H9 (cell line): Measurements from ENCODE around the gene BACE2. TPM values are rescaled to one million over a fixed set of nuclear protein-coding genes. Genes with fewer than 3 reads are reported as not detected.

Experiments used
- DNase-seq: peaks from one replicate; pipeline ENCODE4 v3.0.0-alpha.2; 2017
- H2AFZ ChIP-seq: one replicate; pipeline ENCODE4 v1.6.1; 2013; ENCODE audit warnings: mild to moderate bottlenecking, low read length, control low read depth, moderate library complexity
- H2AK5ac ChIP-seq: 2 replicates; pipeline ENCODE4 v1.6.1; 2013; ENCODE audit warnings: low read length, control low read depth, mixed read lengths; ENCODE audit not compliant: insufficient read length
- H2BK120ac ChIP-seq: one replicate; pipeline ENCODE4 v1.6.1; 2013; ENCODE audit warnings: low read depth, mild to moderate bottlenecking, low read length, control low read depth, inconsistent platforms; ENCODE audit not compliant: poor library complexity, severe bottlenecking
- H2BK12ac ChIP-seq: 2 replicates; pipeline ENCODE4 v1.6.1; 2013; ENCODE audit warnings: low read length, control low read depth, mixed read lengths, low read depth; ENCODE audit not compliant: insufficient read length
- H2BK15ac ChIP-seq: 2 replicates; pipeline ENCODE4 v1.6.1; 2013; ENCODE audit warnings: low read depth, low read length, control low read depth
- H2BK20ac ChIP-seq: one replicate; pipeline ENCODE4 v1.6.1; 2013; ENCODE audit warnings: low read depth, mild to moderate bottlenecking, low read length, control low read depth, inconsistent platforms; ENCODE audit not compliant: poor library complexity, severe bottlenecking
- H2BK5ac ChIP-seq: 2 replicates; pipeline ENCODE4 v1.6.1; 2013; ENCODE audit warnings: low read length, control low read depth, mixed read lengths; ENCODE audit not compliant: insufficient read length
- H3K14ac ChIP-seq: 2 replicates; pipeline ENCODE4 v1.6.1; 2013; ENCODE audit warnings: low read length, control low read depth; ENCODE audit not compliant: insufficient read depth
- H3K18ac ChIP-seq: 2 replicates; pipeline ENCODE4 v1.6.1; 2013; ENCODE audit warnings: low read depth, mild to moderate bottlenecking, mixed read lengths, low read length, control low read depth; ENCODE audit not compliant: insufficient read length
- H3K23ac ChIP-seq: 2 replicates; pipeline ENCODE4 v1.6.1; 2013; ENCODE audit warnings: low read length, control low read depth, mixed read lengths, low read depth; ENCODE audit not compliant: insufficient read length
- H3K23me2 ChIP-seq: 2 replicates; pipeline ENCODE4 v1.6.1; 2013; ENCODE audit warnings: low read depth, mild to moderate bottlenecking, mixed read lengths, low read length, control low read depth; ENCODE audit not compliant: insufficient read length, poor library complexity, severe bottlenecking
- H3K27ac ChIP-seq: 2 replicates; pipeline ENCODE4 v1.5.1; 2013; ENCODE audit warnings: low read length, control low read depth, mixed read lengths, low read depth; ENCODE audit not compliant: insufficient read length
- H3K27me3 ChIP-seq: 2 replicates; pipeline ENCODE4 v1.6.1; 2013; ENCODE audit warnings: low read length, control low read depth, inconsistent platforms; ENCODE audit not compliant: insufficient read depth
- H3K4ac ChIP-seq: 2 replicates; pipeline ENCODE4 v1.6.1; 2013; ENCODE audit warnings: low read depth, mild to moderate bottlenecking, control low read depth, inconsistent platforms, low read length, moderate library complexity
- H3K4me1 ChIP-seq: 2 replicates; pipeline ENCODE4 v1.6.1; 2013; ENCODE audit warnings: low read length, control low read depth, inconsistent platforms; ENCODE audit not compliant: insufficient read depth
- H3K4me2 ChIP-seq: 2 replicates; pipeline ENCODE4 v1.6.1; 2013; ENCODE audit warnings: low read length, control low read depth, mixed read lengths; ENCODE audit not compliant: insufficient read length, insufficient read depth
- H3K56ac ChIP-seq: 2 replicates; pipeline ENCODE4 v1.6.1; 2013; ENCODE audit warnings: low read depth, mild to moderate bottlenecking, mixed read lengths, low read length, control low read depth; ENCODE audit not compliant: insufficient read length
- H3K79me1 ChIP-seq: 2 replicates; pipeline ENCODE4 v1.6.1; 2013; ENCODE audit warnings: low read depth, mild to moderate bottlenecking, moderate library complexity, low read length, control low read depth, inconsistent platforms; ENCODE audit not compliant: insufficient read depth, poor library complexity, severe bottlenecking
- H3K79me2 ChIP-seq: 2 replicates; pipeline ENCODE4 v1.6.1; 2013; ENCODE audit warnings: low read length, control low read depth, inconsistent platforms; ENCODE audit not compliant: insufficient read depth
- H3K9ac ChIP-seq: 2 replicates; pipeline ENCODE4 v1.6.1; 2013; ENCODE audit warnings: low read length, control low read depth, mixed read lengths; ENCODE audit not compliant: insufficient read length; ENCODE audit errors: extremely low read depth
- H3K9me3 ChIP-seq: one replicate; pipeline ENCODE4 v1.6.1; 2013; ENCODE audit warnings: low read depth, low read length, inconsistent platforms; ENCODE audit not compliant: control insufficient read depth
- H3T11ph ChIP-seq: one replicate; pipeline ENCODE4 v1.6.1; 2013; ENCODE audit warnings: mild to moderate bottlenecking, low read length, control low read depth, inconsistent platforms
- H4K20me1 ChIP-seq: one replicate; pipeline ENCODE4 v1.6.1; 2013; ENCODE audit not compliant: control insufficient read depth, insufficient read length, insufficient read depth
- H4K5ac ChIP-seq: 2 replicates; pipeline ENCODE4 v1.6.1; 2013; ENCODE audit warnings: low read depth, mild to moderate bottlenecking, mixed read lengths, low read length, control low read depth; ENCODE audit not compliant: insufficient read length
- H4K8ac ChIP-seq: replicated peaks from 2 replicates; pipeline ENCODE4 v1.6.1; 2013; ENCODE audit warnings: low read length, control low read depth, mixed read lengths, low read depth; ENCODE audit not compliant: insufficient read length
- H4K91ac ChIP-seq: 2 replicates; pipeline ENCODE4 v1.6.1; 2013; ENCODE audit warnings: low read depth, mild to moderate bottlenecking, moderate library complexity, mixed read lengths, low read length, control low read depth; ENCODE audit not compliant: insufficient read length
- H3K27ac Mint-ChIP-seq, 3 experiments: 2 replicates in 2 of 3; 3 replicates in 1 of 3; pipeline ENCODE4 v1.8.0; 2020 to 2021; ENCODE audit warnings: mixed read lengths in 3 of 3, mild to moderate bottlenecking in 1 of 3, moderate library complexity in 1 of 3
- H3K27me3 Mint-ChIP-seq: 2 replicates; pipeline ENCODE4 v1.8.0; 2021; ENCODE audit warnings: low read depth, mild to moderate bottlenecking, moderate library complexity, mixed read lengths
- H3K36me3 Mint-ChIP-seq, 3 experiments: 2 replicates in 2 of 3; 3 replicates in 1 of 3; pipeline ENCODE4 v1.8.0; 2020 to 2021; ENCODE audit warnings: low read depth in 3 of 3, mixed read lengths in 3 of 3; ENCODE audit not compliant: insufficient read depth in 1 of 3
- H3K4me1 Mint-ChIP-seq, 2 experiments: 2 replicates each; pipeline ENCODE4 v1.8.0; 2020; ENCODE audit warnings: mixed read lengths in 2 of 2
- H3K4me3 Mint-ChIP-seq, 2 experiments: 2 replicates in 1 of 2; 3 replicates in 1 of 2; pipeline ENCODE4 v1.8.0; 2020 to 2021; ENCODE audit warnings: mild to moderate bottlenecking in 2 of 2, mixed read lengths in 2 of 2, moderate library complexity in 1 of 2
- H3K9me3 Mint-ChIP-seq, 2 experiments: 2 replicates in 1 of 2; 3 replicates in 1 of 2; pipeline ENCODE4 v1.8.0; 2020; ENCODE audit warnings: mild to moderate bottlenecking in 2 of 2, mixed read lengths in 2 of 2, moderate library complexity in 1 of 2
- CTCF ChIP-seq: fragments of 200-600 bp; sonication (generic); conservative IDR thresholded peaks from 3 replicates; pipeline ENCODE4 v1.8.0; 2021; ENCODE audit warnings: antibody characterized with exemption, mild to moderate bottlenecking
- WGBS: extraction: QIAGEN DNeasy Blood & Tissue Kit; methylation state at CpG from one replicate; pipeline ENCODE4 v1.1.7; 2013; ENCODE audit warnings: missing lambda C conversion rate, low lambda C conversion rate, mixed read lengths; ENCODE audit not compliant: insufficient read length; ENCODE audit errors: extremely low coverage; 5-methylcytosine and 5-hydroxymethylcytosine counted together
- total RNA-seq: library from RNA; stranded (reverse); gene quantifications from 2 replicates; pipeline ENCODE4 v1.2.1, GENCODE V29; 2021

BACE2 gene
- total RNA-seq, 1 experiment from 2014 or later = 8.0 TPM

- DNase-seq = no peak
Measured at GRCh38 chr21:41258617-41259016, 90.7 kb downstream of the BACE2 start.

More at GRCh38 chr21:41258617-41259016, 90.7 kb downstream of the BACE2 start:
- Mint-ChIP-seq H3K27ac (no peak overlapping the region), H3K9me3 (peaks cover 10 to 13% of the 10 kb centered on the region in 2 experiments), H3K36me3 (peaks cover 12 to 29% (median 21%) of the 10 kb centered on the region in 3 experiments), H3K4me1 (no peaks in the 10 kb centered on the region), H3K27me3 (no peaks in the 10 kb centered on the region; the same call in 1 of the 2 replicates), H3K4me3 (no peak overlapping the region)
- Histone ChIP-seq H3T11ph (no peak overlapping the region), H2BK5ac (no peak overlapping the region), H3K79me1 (no peaks in the 10 kb centered on the region), H4K5ac (no peak overlapping the region), H3K9ac (no peak overlapping the region), H3K23ac (no peak overlapping the region), H3K27ac (no peak overlapping the region), H4K20me1 (no peaks in the 10 kb centered on the region), H3K14ac (no peak overlapping the region), H3K79me2 (no peaks in the 10 kb centered on the region), H3K56ac (no peak overlapping the region), H2AFZ (no peak overlapping the region), H2BK15ac (no peak overlapping the region), H2BK12ac (no peak overlapping the region), H3K27me3 (no peaks in the 10 kb centered on the region), H2BK120ac (no peak overlapping the region), H2BK20ac (no peak overlapping the region), H4K8ac (no peak overlapping the region), H3K4ac (no peak overlapping the region), H3K18ac (no peak overlapping the region), H3K23me2 (no peaks in the 10 kb centered on the region), H3K9me3 (no peaks in the 10 kb centered on the region), H2AK5ac (no peak overlapping the region), H3K4me2 (no peak overlapping the region), H4K91ac (no peak overlapping the region), H3K4me1 (no peaks in the 10 kb centered on the region)
- no peak for TF ChIP-seq CTCF
- no CpG with 5 or more reads among the region's 3 CpGs for WGBS
